Measurements from ENCODE around the gene SUSD6.

Gene SUSD6

DNA sequence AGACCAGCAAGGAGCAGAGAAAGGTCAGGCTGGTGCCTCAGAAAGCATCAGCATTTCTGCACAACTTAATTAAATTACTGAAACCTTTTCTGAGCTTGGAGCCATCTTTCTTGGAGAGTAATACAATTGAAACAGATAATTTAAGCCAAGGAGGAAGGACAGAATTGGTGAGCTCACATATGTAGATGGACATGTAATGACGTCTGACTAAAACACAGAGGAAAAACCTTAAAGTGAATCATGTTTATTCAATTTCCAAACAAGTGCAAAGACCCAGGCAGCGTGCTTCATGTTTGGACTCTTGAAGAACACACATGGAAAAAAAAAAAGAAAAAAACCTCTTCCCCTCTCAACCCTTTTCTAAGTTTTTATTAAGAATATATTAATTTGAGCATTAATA is 19.0 kb downstream of the SUSD6 start:
- Histone ChIP-seq H3K4me2 (ENCODE audit: low read length) (peak overlapping the region; percentile 82), H3K4me3 (ENCODE audit: low read length) (peak overlapping the region; percentile 72; the same call in 1 of the 2 replicates), H3K9me2 (replicated peaks; ENCODE audit: control insufficient read depth, low read length) (no peaks in the 10 kb centered on the region), H3K27me3 (ENCODE audit: control insufficient read depth, low read length) (no peaks in the 10 kb centered on the region), H3F3A (ENCODE audit: control insufficient read depth, insufficient read depth) (peaks cover 13% of the 10 kb centered on the region), H3K36me3 (ENCODE audit: control insufficient read depth, low read length) (no peaks in the 10 kb centered on the region), H3K79me2 (ENCODE audit: control insufficient read depth, low read length) (peaks cover 100% of the 10 kb centered on the region), H3K4me1 (ENCODE audit: control insufficient read depth, low read length) (peaks cover 96% of the 10 kb centered on the region), H4K20me1 (ENCODE audit: control insufficient read depth, insufficient read depth, low read depth, low read length) (peaks cover 16% of the 10 kb centered on the region), H3K27ac (ENCODE audit: low read depth, low read length) (peak overlapping the region; percentile 34), H3K9me3 (ENCODE audit: control insufficient read depth, insufficient read depth, low read length) (no peaks in the 10 kb centered on the region)
- no peak for TF ChIP-seq EZH2phosphoT487 (IDR thresholded peaks at IDR 0.05; ENCODE audit: borderline replicate concordance, low read length)
- TF ChIP-seq, protein P1, sequence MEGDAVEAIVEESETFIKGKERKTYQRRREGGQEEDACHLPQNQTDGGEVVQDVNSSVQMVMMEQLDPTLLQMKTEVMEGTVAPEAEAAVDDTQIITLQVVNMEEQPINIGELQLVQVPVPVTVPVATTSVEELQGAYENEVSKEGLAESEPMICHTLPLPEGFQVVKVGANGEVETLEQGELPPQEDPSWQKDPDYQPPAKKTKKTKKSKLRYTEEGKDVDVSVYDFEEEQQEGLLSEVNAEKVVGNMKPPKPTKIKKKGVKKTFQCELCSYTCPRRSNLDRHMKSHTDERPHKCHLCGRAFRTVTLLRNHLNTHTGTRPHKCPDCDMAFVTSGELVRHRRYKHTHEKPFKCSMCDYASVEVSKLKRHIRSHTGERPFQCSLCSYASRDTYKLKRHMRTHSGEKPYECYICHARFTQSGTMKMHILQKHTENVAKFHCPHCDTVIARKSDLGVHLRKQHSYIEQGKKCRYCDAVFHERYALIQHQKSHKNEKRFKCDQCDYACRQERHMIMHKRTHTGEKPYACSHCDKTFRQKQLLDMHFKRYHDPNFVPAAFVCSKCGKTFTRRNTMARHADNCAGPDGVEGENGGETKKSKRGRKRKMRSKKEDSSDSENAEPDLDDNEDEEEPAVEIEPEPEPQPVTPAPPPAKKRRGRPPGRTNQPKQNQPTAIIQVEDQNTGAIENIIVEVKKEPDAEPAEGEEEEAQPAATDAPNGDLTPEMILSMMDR (IDR thresholded peaks at IDR 0.05; ENCODE audit: low read depth, low read length, poor library complexity, severe bottlenecking) = no peak

DNA sequence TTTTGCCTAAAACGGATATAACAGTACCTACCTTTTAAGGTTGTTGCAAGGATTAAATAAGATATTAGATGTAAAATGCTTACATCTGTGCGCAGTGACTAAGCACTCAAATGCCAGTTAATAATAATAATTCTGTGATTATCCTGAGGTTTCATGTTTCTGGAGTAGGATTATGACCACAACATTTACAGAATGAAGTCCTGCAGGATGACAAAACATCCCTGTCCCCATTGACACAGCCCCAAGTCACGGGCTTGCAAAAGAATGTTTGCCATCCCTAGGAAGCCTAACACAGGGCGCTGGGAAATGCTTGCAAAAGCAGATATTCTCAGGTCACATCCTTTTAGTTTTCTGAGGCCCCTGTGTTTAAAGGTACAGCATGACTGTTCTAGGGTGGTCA is 20.1 kb downstream of the SUSD6 start:
- no peak for TF ChIP-seq EZH2phosphoT487 (IDR thresholded peaks at IDR 0.05; ENCODE audit: borderline replicate concordance, low read length)
- TF ChIP-seq, protein P1 (IDR thresholded peaks at IDR 0.05; ENCODE audit: low read depth, low read length, poor library complexity, severe bottlenecking) = no peak
- peaks cover 22% of the 10 kb centered on the region for H4K20me1 ChIP-seq (ENCODE audit: control insufficient read depth, insufficient read depth, low read depth, low read length)
- H3F3A ChIP-seq (ENCODE audit: control insufficient read depth, insufficient read depth) = peaks cover 6% of the 10 kb centered on the region; the same call in 1 of the 2 replicates
- no peaks in the 10 kb centered on the region for H3K9me2 ChIP-seq (replicated peaks; ENCODE audit: control insufficient read depth, low read length)
- H3K36me3 ChIP-seq (ENCODE audit: control insufficient read depth, low read length) = no peaks in the 10 kb centered on the region
- no peak overlapping the region for H3K27ac ChIP-seq (ENCODE audit: low read depth, low read length)
- peaks cover 100% of the 10 kb centered on the region for H3K79me2 ChIP-seq (ENCODE audit: control insufficient read depth, low read length)
- H3K4me3 ChIP-seq (ENCODE audit: low read length) = no peak overlapping the region
- no peaks in the 10 kb centered on the region for H3K9me3 ChIP-seq (ENCODE audit: control insufficient read depth, insufficient read depth, low read length)
- H3K4me1 ChIP-seq (ENCODE audit: control insufficient read depth, low read length) = peaks cover 96% of the 10 kb centered on the region
- H3K4me2 ChIP-seq (ENCODE audit: low read length) = peak overlapping the region; percentile 17
- H3K27me3 ChIP-seq (ENCODE audit: control insufficient read depth, low read length) = no peaks in the 10 kb centered on the region

DNA sequence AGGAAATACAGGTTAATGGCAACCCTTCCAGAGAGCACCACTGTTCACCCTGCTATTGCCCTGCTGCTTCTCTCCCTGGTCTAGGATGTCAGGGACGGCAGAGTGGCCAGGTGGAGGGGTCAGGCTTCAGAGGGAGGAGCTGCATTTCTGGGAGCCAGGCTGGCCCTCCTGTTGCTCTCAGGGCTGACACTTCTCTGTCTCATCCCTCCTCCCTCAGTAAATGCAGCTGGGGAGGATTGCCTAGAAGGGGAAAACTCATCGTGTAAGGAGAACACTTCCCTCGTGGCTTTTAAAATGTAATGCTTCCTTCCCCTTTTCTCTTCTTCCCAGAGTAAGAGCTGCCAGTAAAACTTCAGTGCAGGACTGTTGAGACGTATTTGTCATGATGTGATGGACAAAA is 20.8 kb downstream of the SUSD6 start:
- no peak overlapping the region for H3K4me3 ChIP-seq (ENCODE audit: low read length)
- H3F3A ChIP-seq (ENCODE audit: control insufficient read depth, insufficient read depth) = peaks cover 6% of the 10 kb centered on the region; the same call in 1 of the 2 replicates
- no peaks in the 10 kb centered on the region for H3K9me3 ChIP-seq (ENCODE audit: control insufficient read depth, insufficient read depth, low read length)
- TF ChIP-seq, protein P1 (IDR thresholded peaks at IDR 0.05; ENCODE audit: low read depth, low read length, poor library complexity, severe bottlenecking) = no peak
- no peak for TF ChIP-seq EZH2phosphoT487 (IDR thresholded peaks at IDR 0.05; ENCODE audit: borderline replicate concordance, low read length)
- no peak overlapping the region for H3K27ac ChIP-seq (ENCODE audit: low read depth, low read length)
- peaks cover 24% of the 10 kb centered on the region for H4K20me1 ChIP-seq (ENCODE audit: control insufficient read depth, insufficient read depth, low read depth, low read length)
- peaks cover 100% of the 10 kb centered on the region for H3K79me2 ChIP-seq (ENCODE audit: control insufficient read depth, low read length)
- H3K27me3 ChIP-seq (ENCODE audit: control insufficient read depth, low read length) = no peaks in the 10 kb centered on the region
- no peaks in the 10 kb centered on the region for H3K36me3 ChIP-seq (ENCODE audit: control insufficient read depth, low read length)
- H3K4me1 ChIP-seq (ENCODE audit: control insufficient read depth, low read length) = peaks cover 96% of the 10 kb centered on the region
- peak overlapping the region; percentile 17 for H3K4me2 ChIP-seq (ENCODE audit: low read length)
- no peaks in the 10 kb centered on the region for H3K9me2 ChIP-seq (replicated peaks; ENCODE audit: control insufficient read depth, low read length)

All from DOHH2 (cell line).